SK-N-DZ (cell line): ENCODE measurements around the gene HAGHL.
A peak's percentile ranks its signal among the peaks of the same experiment; 100 is the strongest.
"Not testable (repeated sequence)": the region's sequence is repeated elsewhere in the genome, so short reads cannot be mapped to it uniquely, and the experiment has no call there.

Experiments
- DNase-seq: peaks from one replicate; pipeline ENCODE4 v3.0.0-alpha.2; 2015; ENCODE audit warnings: low spot score
- small RNA-seq, 2 experiments: library from RNA; depleted of rRNA; stranded (forward); fragments of <200 nt; gene quantifications; one replicate each; pipeline ENCODE3, GENCODE V24; 2014

The HAGHL gene

GRCh38 chr16:770411-770810 is 43.5 kb downstream of the HAGHL start:
- no peak for DNase-seq

GRCh38 chr16:772959-773358 is 46.1 kb downstream of the HAGHL start:
- DNase-seq = no peak

GRCh38 chr16:774086-775001 is 47.4 kb downstream of the HAGHL start:
- no peak for DNase-seq

- no peak for DNase-seq
Observed at GRCh38 chr16:775236-775796, 48.4 kb downstream of the HAGHL start.

- not testable (repeated sequence) for DNase-seq
Observed at GRCh38 chr16:776298-776697, 49.4 kb downstream of the HAGHL start.

GRCh38 chr16:776824-777223 is 49.9 kb downstream of the HAGHL start:
- DNase-seq = peak; percentile 53

- DNase-seq = no peak
Observed at GRCh38 chr16:777826-778225, 50.9 kb downstream of the HAGHL start.

GRCh38 chr16:778447-778846 is 51.5 kb downstream of the HAGHL start:
- no peak for DNase-seq

GRCh38 chr16:778909-779527 is 52.1 kb downstream of the HAGHL start:
- DNase-seq = no peak

Small RNA genes lying within 50 kb of the gene (small RNA-seq; reads per million reads assigned to genes)
- gene MIR662 = 0 reads per million in 2 experiments
